IMR-90 (cell line): Measurements from ENCODE around the gene PRXL2C. TPM values are rescaled to one million over a fixed set of nuclear protein-coding genes. Genes with fewer than 3 reads are reported as not detected.
"Not testable (repeated sequence)": the region's sequence is repeated elsewhere in the genome, so short reads cannot be mapped to it uniquely, and the experiment has no call there.

Source experiments
- ATAC-seq: fragments of 200-7000 bp; cut with Tn5 transposase; 2 replicates; pipeline ENCODE4 v1.9.1; 2020; ENCODE audit warnings: low read depth, mild to moderate bottlenecking, moderate library complexity
- Bru-seq: library from RNA; stranded (reverse); fragments of 400-500 nt; gene quantifications from one replicate; lab custom pipeline; 2021; lab: Mats Ljungman, UMichigan
- BruChase-seq, 2 experiments: library from RNA; stranded (reverse); fragments of 400-500 nt; gene quantifications; one replicate each; lab custom pipeline; 2021; lab: Mats Ljungman, UMichigan
- BruUV-seq: library from RNA; stranded (reverse); fragments of 400-500 nt; replicated peaks from 2 replicates; lab custom pipeline; 2021; lab: Mats Ljungman, UMichigan
- CTCF ChIA-PET: fragments of 300-600 bp; formaldehyde crosslinking; extraction: SDS; loops from one replicate; lab custom pipeline; 2021; ENCODE audit warnings: antibody characterized with exemption; lab: Yijun Ruan, JAX
- POLR2A ChIA-PET: fragments of 300-600 bp; sonication (Branson Sonifier 250); formaldehyde crosslinking; loops from one replicate; lab custom pipeline; 2022; ENCODE audit warnings: antibody characterized with exemption; ENCODE audit not compliant: unreplicated experiment; lab: Charles Lee
- DNase-seq: peaks from one replicate; pipeline ENCODE4 v3.0.0; 2013
- H2AFZ ChIP-seq: replicated peaks from 2 replicates; pipeline ENCODE3; 2013; ENCODE audit warnings: low read length, mild to moderate bottlenecking; ENCODE audit not compliant: poor library complexity
- H2AK5ac ChIP-seq: 2 replicates; pipeline ENCODE4 v1.6.1; 2013; ENCODE audit warnings: low read depth, low read length, inconsistent platforms
- H2AK9ac ChIP-seq: replicated peaks from 2 replicates; pipeline ENCODE3; 2013; ENCODE audit warnings: mild to moderate bottlenecking, low read depth, low read length, moderate library complexity; ENCODE audit not compliant: poor library complexity
- H2BK120ac ChIP-seq: 2 replicates; pipeline ENCODE4 v1.6.1; 2013; ENCODE audit warnings: low read depth, low read length, inconsistent platforms
- H2BK15ac ChIP-seq: 3 replicates; pipeline ENCODE4 v1.6.1; 2013; ENCODE audit warnings: low read depth, low read length, inconsistent platforms
- H2BK20ac ChIP-seq: 2 replicates; pipeline ENCODE4 v1.6.1; 2013; ENCODE audit warnings: low read depth, mild to moderate bottlenecking, inconsistent platforms, low read length, moderate library complexity
- H2BK5ac ChIP-seq: 2 replicates; pipeline ENCODE4 v1.6.1; 2013; ENCODE audit warnings: mild to moderate bottlenecking, low read depth, low read length, inconsistent platforms; ENCODE audit not compliant: poor library complexity, severe bottlenecking
- H3K14ac ChIP-seq: replicated peaks from 2 replicates; pipeline ENCODE4 v1.6.1; 2013; ENCODE audit warnings: low read depth, low read length, inconsistent platforms
- H3K18ac ChIP-seq: 2 replicates; pipeline ENCODE4 v1.6.1; 2013; ENCODE audit warnings: low read depth, low read length, control low read depth
- H3K23ac ChIP-seq: 2 replicates; pipeline ENCODE4 v1.6.1; 2013; ENCODE audit warnings: low read depth, low read length, inconsistent platforms
- H3K27ac ChIP-seq: 2 replicates; pipeline ENCODE4 v1.5.1; 2013; ENCODE audit warnings: mild to moderate bottlenecking, control low read depth, low read length; ENCODE audit not compliant: insufficient read depth
- H3K27me3 ChIP-seq: 2 replicates; pipeline ENCODE4 v1.6.1; 2013; ENCODE audit warnings: low read length; ENCODE audit not compliant: control insufficient read depth, insufficient read depth
- H3K36me3 ChIP-seq: 2 replicates; pipeline ENCODE4 v1.6.1; 2013; ENCODE audit warnings: low read length, mixed read lengths; ENCODE audit not compliant: control insufficient read depth, insufficient read depth
- H3K4ac ChIP-seq: 2 replicates; pipeline ENCODE4 v1.6.1; 2013; ENCODE audit warnings: low read depth, low read length, inconsistent platforms
- H3K4me1 ChIP-seq: 2 replicates; pipeline ENCODE4 v1.6.1; 2013; ENCODE audit warnings: low read length, mixed read lengths; ENCODE audit not compliant: control insufficient read depth, insufficient read depth
- H3K4me2 ChIP-seq: 2 replicates; pipeline ENCODE4 v1.6.1; 2013; ENCODE audit warnings: low read depth, mild to moderate bottlenecking, control low read depth, low read length, moderate library complexity
- H3K4me3 ChIP-seq: 2 replicates; pipeline ENCODE4 v1.5.1; 2013; ENCODE audit warnings: low read depth, mild to moderate bottlenecking, control low read depth, low read length, moderate library complexity; ENCODE audit not compliant: insufficient read depth
- H3K56ac ChIP-seq: 2 replicates; pipeline ENCODE4 v1.6.1; 2013; ENCODE audit warnings: low read length, inconsistent platforms; ENCODE audit not compliant: insufficient read depth; ENCODE audit errors: extremely low read depth
- H3K79me1 ChIP-seq, 2 experiments: 2 replicates each; pipeline ENCODE4 v1.6.1; 2013; ENCODE audit warnings: low read length in 2 of 2, inconsistent platforms in 1 of 2, low read depth in 1 of 2
- H3K9ac ChIP-seq: 2 replicates; pipeline ENCODE4 v1.6.1; 2013; ENCODE audit warnings: low read depth, low read length, control low read depth
- H3K9me1 ChIP-seq: 2 replicates; pipeline ENCODE4 v1.6.1; 2013; ENCODE audit warnings: low read length, inconsistent platforms; ENCODE audit not compliant: insufficient read depth
- H3K9me3 ChIP-seq: 2 replicates; pipeline ENCODE4 v1.6.1; 2013; ENCODE audit warnings: low read length; ENCODE audit not compliant: control insufficient read depth, insufficient read depth
- H4K20me1 ChIP-seq: 2 replicates; pipeline ENCODE4 v1.6.1; 2013; ENCODE audit warnings: low read length, inconsistent platforms; ENCODE audit not compliant: insufficient read depth
- H4K5ac ChIP-seq: 2 replicates; pipeline ENCODE4 v1.6.1; 2013; ENCODE audit warnings: mild to moderate bottlenecking, low read depth, low read length, control low read depth
- H4K8ac ChIP-seq, 2 experiments: 2 replicates each; pipeline ENCODE4 v1.6.1; 2013; ENCODE audit warnings: low read depth in 2 of 2, low read length in 2 of 2, control low read depth in 1 of 2, inconsistent platforms in 1 of 2
- H4K91ac ChIP-seq: 2 replicates; pipeline ENCODE4 v1.6.1; 2013; ENCODE audit warnings: low read depth, low read length, inconsistent platforms; ENCODE audit not compliant: insufficient read depth
- BHLHE40 ChIP-seq: fragments of 150-350 bp; IDR thresholded peaks from 2 replicates; pipeline ENCODE4 v1.6.1; 2016; ENCODE audit warnings: mild to moderate bottlenecking, low read depth, low read length
- MXI1 ChIP-seq: IDR thresholded peaks from 2 replicates; pipeline ENCODE4 v1.6.1; 2012; ENCODE audit warnings: low read depth, mild to moderate bottlenecking, low read length, moderate library complexity, borderline replicate concordance
- WGBS, 2 experiments: methylation state at CpG; one replicate each; pipeline versions ENCODE4 v1.1.5 to v1.1.7; 2013; ENCODE audit warnings: missing lambda C conversion rate in 2 of 2; ENCODE audit not compliant: insufficient read length in 1 of 2; ENCODE audit errors: extremely low coverage in 2 of 2; 5-methylcytosine and 5-hydroxymethylcytosine counted together
- dilution Hi-C: fragments of 300-500 bp; cut with HindIII; formaldehyde crosslinking; loops from one replicate; pipeline ENCODE4 v1.14.3; 2018; ENCODE audit warnings: low sequenced_read_pairs; ENCODE audit not compliant: unreplicated experiment
- in situ Hi-C: fragments of 300-500 bp; cut with MboI; formaldehyde crosslinking; loops from 3 replicates; pipeline ENCODE4 v1.14.3; 2019; ENCODE audit warnings: low sequenced_read_pairs, inconsistent platforms, mixed read lengths
- intact Hi-C: fragments of 100-400 bp; cut with micrococcal nuclease; formaldehyde crosslinking; loops from 2 replicates; pipeline ENCODE4 v1.10.0; 2022
- long read RNA-seq: library from polyadenylated mRNA; unstranded; transcript quantifications from one replicate; pipeline ENCODE4 v2.0.0, GENCODE V29; 2021; ENCODE audit not compliant: unreplicated experiment
- polyA plus RNA-seq, 3 experiments: library from polyadenylated mRNA; depleted of rRNA; stranded (reverse); fragments of >200 nt; gene quantifications; 2 replicates each; pipeline ENCODE4 v1.2.3, GENCODE V29; 2012; ENCODE audit warnings: low replicate concordance in 1 of 3
- total RNA-seq: library from RNA; depleted of rRNA; stranded (reverse); fragments of >200 nt; gene quantifications from 2 replicates; pipeline ENCODE4 v1.2.3, GENCODE V29; 2012; rRNA removed

The PRXL2C gene
- 9.0 and 10.0 TPM in 2 replicates for total RNA-seq
- 2.7 and 2.9 TPM in 2 replicates for polyA plus RNA-seq (2012; rRNA removed)
- polyA plus RNA-seq (2012; cell fraction: cytosol; rRNA removed): 0.87 and 1.8 TPM in 2 replicates
- 0.75 and 1.3 TPM in 2 replicates for polyA plus RNA-seq (2012; cell fraction: nucleus; rRNA removed; ENCODE audit: low replicate concordance)
- Bru-seq, nascent RNA: percentile 48 among the genes with signal in this experiment
- BruChase-seq, experiment 1, labeled RNA remaining after a 6-hour chase: percentile 58 among the genes with signal in this experiment
- BruChase-seq, experiment 2, labeled RNA remaining after a 2-hour chase: percentile 49 among the genes with signal in this experiment
- long read RNA-seq, transcript PRXL2C-201 (6 exons, 2,863 nt): major isoform, 11 of 15 reads
- long read RNA-seq, partial matches to known transcripts: 1 of 15 reads
- long read RNA-seq, other reads (novel, unspliced or antisense): 2 of 15 reads

- Histone ChIP-seq H3K56ac (peak within 1 kb of the TSS; percentile 61; the same call in 1 of the 2 replicates), H3K4me1 (no peaks in the 10 kb centered on the region), H2AK5ac (peak within 1 kb of the TSS; percentile 11; the same call in 1 of the 2 replicates), H3K79me1 (peaks cover 0 to 17% of the 10 kb centered on the region in 2 experiments; a peak in 2 of 4 replicates), H3K18ac (peak within 1 kb of the TSS; percentile 1; the same call in 1 of the 2 replicates), H3K23ac (peak within 1 kb of the TSS; percentile 92), H3K4me2 (peak within 1 kb of the TSS; percentile 87), H3K4ac (peak within 1 kb of the TSS; percentile 95), H3K9me3 (no peaks in the 10 kb centered on the region), H3K27me3 (no peaks in the 10 kb centered on the region; the same call in 1 of the 2 replicates), H3K36me3 (no peaks in the 10 kb centered on the region), H3K9me1 (0 out of 2 replicates have a peak, but pooled peaks cover 3% of the 10 kb centered on the region), H4K5ac (0 out of 2 replicates have a peak within 1 kb of the TSS, but pooled peaks have one; percentile 2), H2BK5ac (peak within 1 kb of the TSS; percentile 69), H2AK9ac (peak within 1 kb of the TSS; percentile 96), H4K91ac (peak within 1 kb of the TSS; percentile 43; the same call in 1 of the 2 replicates), H2BK15ac (peak within 1 kb of the TSS; percentile 20; the same call in 1 of the 3 replicates), H3K27ac (peak within 1 kb of the TSS; percentile 45), H2AFZ (peak within 1 kb of the TSS; percentile 98), H3K14ac (peak within 1 kb of the TSS; percentile 93), H4K8ac (peak within 1 kb of the TSS; percentile 39 to 90), H3K4me3 (peak within 1 kb of the TSS; percentile 61), H3K9ac (peak within 1 kb of the TSS; percentile 64), H2BK120ac (peak within 1 kb of the TSS; percentile 76), H2BK20ac (peak within 1 kb of the TSS; percentile 78; the same call in 1 of the 2 replicates), H4K20me1 (no peaks in the 10 kb centered on the region)
- TF ChIP-seq MXI1: no peak; the same call in none of the 2 replicates
- peak; percentile 53 for TF ChIP-seq BHLHE40
- in situ Hi-C loops (loop anchor here (10.0 kb wide), 1 partner anchor 241 kb away; the partner anchor contains the start of gene ZNF367), dilution Hi-C loops (no loop called here), intact Hi-C loops (loop anchor here (1.0 to 2.0 kb wide), 2 partner anchors 203 to 237 kb away; partner anchors contain the start of gene ZNF367)
- WGBS, 2 experiments: 0% methylated on average over 14 of the region's 57 CpGs; no CpG with 5 or more reads in 1 of the 2 experiments
- DNase-seq: peak; percentile 52
- ChIA-PET CTCF (no interaction called here), POLR2A (interaction anchor here (1.0 kb wide), 1 partner anchor 236 kb away, joined by 5 read pairs; no protein-coding TSS in a partner anchor)
- no TSS peak for BruUV-seq
- peak; percentile 89 for ATAC-seq
Measured at GRCh38 chr9:96655198-96655851, at the start of gene PRXL2C. Gene PRXL2C (minus strand): TSS chr9:96655317. CDS start chr9:96655281, 36 bp downstream.

- H3K4ac ChIP-seq, H4K20me1 ChIP-seq, H2BK5ac ChIP-seq, H2AFZ ChIP-seq, H3K14ac ChIP-seq, H3K27me3 ChIP-seq, H3K36me3 ChIP-seq, H2AK5ac ChIP-seq, H3K27ac ChIP-seq, H3K18ac ChIP-seq, CTCF ChIA-PET, H3K9ac ChIP-seq, DNase-seq, H3K56ac ChIP-seq, H4K91ac ChIP-seq, H2BK20ac ChIP-seq, H2BK15ac ChIP-seq, dilution Hi-C loops, H3K4me2 ChIP-seq, H2BK120ac ChIP-seq, H3K4me3 ChIP-seq, H4K8ac ChIP-seq, H3K23ac ChIP-seq, H3K4me1 ChIP-seq, ATAC-seq, H4K5ac ChIP-seq, H2AK9ac ChIP-seq, H3K9me3 ChIP-seq, H3K9me1 ChIP-seq, intact Hi-C loops, H3K79me1 ChIP-seq, BruUV-seq, POLR2A ChIA-PET: not testable (repeated sequence)
- in situ Hi-C loops: loop anchor here (25.0 kb wide), 1 partner anchor 411 kb away; no protein-coding TSS in a partner anchor
- WGBS, 2 experiments: 75% methylated on average over 8 of the region's 30 CpGs; no CpG with 5 or more reads in 1 of the 2 experiments
Measured at GRCh38 chr9:96700721-96701375, 45.7 kb upstream of the PRXL2C start.
